Body of pancreas (tissue), 4 donors: ENCODE results near the gene BPIFB2.

Experiments used
- POLR2A ChIP-seq, 3 donors: fragments of 450-650 bp; IDR thresholded peaks; one replicate each; pipeline ENCODE4 v1.6.1; 2016; ENCODE audit warnings: antibody characterized with exemption in 3 of 3, mild to moderate bottlenecking in 2 of 3
- TF ChIP-seq, protein P1 (sequence below), 7 experiments: fragments of 450-650 bp in 4 of 7; fragments of 200-600 bp in 3 of 7; sonication (generic) in 3 of 7; IDR thresholded peaks; one replicate each; pipeline ENCODE4 v1.5.1; 2016 to 2019; ENCODE audit warnings: antibody characterized with exemption in 7 of 7

DNA sequence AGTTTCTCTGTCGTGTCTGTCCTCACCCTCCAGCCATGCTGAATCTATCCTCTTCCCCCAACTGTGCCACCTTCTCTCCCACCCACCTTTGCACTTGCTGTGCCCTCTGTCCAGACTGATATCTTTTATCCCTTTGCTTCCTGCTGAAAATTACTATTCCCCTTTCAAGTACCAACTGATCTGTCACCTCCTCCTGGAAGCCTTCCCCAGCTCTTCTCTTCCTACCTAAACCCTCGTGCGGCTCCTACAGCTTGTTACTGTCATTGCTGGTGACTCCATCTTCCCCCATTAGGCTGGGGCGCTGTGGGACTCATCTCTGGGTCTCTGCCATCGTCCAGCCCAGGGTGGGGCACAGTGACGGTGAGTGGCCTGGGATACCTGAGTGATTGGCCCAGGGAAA is 25.1 kb downstream of the BPIFB2 start:
- TF ChIP-seq, protein P1, sequence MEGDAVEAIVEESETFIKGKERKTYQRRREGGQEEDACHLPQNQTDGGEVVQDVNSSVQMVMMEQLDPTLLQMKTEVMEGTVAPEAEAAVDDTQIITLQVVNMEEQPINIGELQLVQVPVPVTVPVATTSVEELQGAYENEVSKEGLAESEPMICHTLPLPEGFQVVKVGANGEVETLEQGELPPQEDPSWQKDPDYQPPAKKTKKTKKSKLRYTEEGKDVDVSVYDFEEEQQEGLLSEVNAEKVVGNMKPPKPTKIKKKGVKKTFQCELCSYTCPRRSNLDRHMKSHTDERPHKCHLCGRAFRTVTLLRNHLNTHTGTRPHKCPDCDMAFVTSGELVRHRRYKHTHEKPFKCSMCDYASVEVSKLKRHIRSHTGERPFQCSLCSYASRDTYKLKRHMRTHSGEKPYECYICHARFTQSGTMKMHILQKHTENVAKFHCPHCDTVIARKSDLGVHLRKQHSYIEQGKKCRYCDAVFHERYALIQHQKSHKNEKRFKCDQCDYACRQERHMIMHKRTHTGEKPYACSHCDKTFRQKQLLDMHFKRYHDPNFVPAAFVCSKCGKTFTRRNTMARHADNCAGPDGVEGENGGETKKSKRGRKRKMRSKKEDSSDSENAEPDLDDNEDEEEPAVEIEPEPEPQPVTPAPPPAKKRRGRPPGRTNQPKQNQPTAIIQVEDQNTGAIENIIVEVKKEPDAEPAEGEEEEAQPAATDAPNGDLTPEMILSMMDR (IDR thresholded peaks at IDR 0.05), result no peak
- TF ChIP-seq POLR2A (IDR thresholded peaks at IDR 0.05), result no peak
